ENCODE results near the gene TNIK.
A peak's percentile ranks its signal among the peaks of the same experiment; 100 is the strongest.

Gene TNIK

DNA sequence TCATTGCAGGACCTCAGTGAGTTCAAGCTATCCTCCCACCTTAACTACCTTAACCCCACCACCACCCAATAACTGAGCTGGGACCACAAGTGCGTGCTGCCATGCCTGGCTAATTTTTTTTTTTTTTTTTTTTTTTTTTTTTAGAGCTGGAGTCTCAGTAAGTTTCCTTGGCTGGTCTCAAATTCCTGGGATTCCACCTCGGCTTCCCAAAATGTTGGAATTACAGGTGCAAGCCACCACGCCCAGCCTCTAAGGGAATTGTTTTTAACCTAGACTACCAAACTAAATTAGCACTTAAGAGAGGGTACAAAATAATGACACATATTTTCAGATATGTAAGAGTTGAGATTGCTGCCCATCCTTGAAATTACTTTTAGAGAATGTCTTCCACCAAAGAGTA lies 4.3 kb upstream of the TNIK start:
- no peaks in the 10 kb centered on the region for H3K27me3 ChIP-seq (ENCODE audit: control insufficient read depth, insufficient read depth, low read length)
- H3K36me3 ChIP-seq (ENCODE audit: control insufficient read depth, insufficient read depth, low read length): no peaks in the 10 kb centered on the region
- H3K9me3 ChIP-seq (ENCODE audit: control insufficient read depth, low read length): no peaks in the 10 kb centered on the region
- H3K4me3 ChIP-seq (ENCODE audit: low read length): no peak overlapping the region
- no peaks in the 10 kb centered on the region for H3K4me1 ChIP-seq (ENCODE audit: control insufficient read depth, insufficient read depth, low read length)
- H3K9ac ChIP-seq (ENCODE audit: low read length): no peak overlapping the region

DNA sequence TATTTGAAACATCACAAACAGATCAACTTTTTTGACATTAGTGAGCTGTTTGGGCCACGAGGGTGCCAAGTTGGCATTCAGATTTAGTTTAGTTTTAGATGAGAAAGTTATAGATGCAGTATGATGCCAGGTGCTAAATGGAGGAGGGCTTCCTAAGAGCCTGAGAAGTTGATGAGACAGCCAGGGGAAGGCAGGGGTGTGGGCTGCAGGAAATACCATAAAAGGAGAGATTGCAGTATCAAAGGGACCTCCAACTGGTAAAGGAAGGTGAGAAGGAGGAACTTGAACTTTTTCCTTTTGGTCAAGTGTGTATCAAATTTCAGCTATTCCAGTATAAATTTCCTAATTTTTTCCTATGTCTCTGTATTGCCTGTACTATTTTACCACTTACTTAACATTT lies 2.0 kb upstream of the TNIK start:
- Histone ChIP-seq H3K9ac (ENCODE audit: low read length) (no peak overlapping the region), H3K36me3 (ENCODE audit: control insufficient read depth, insufficient read depth, low read length) (no peaks in the 10 kb centered on the region), H3K27me3 (ENCODE audit: control insufficient read depth, insufficient read depth, low read length) (no peaks in the 10 kb centered on the region), H3K4me1 (ENCODE audit: control insufficient read depth, insufficient read depth, low read length) (peaks cover 10% of the 10 kb centered on the region), H3K4me3 (ENCODE audit: low read length) (no peak overlapping the region), H3K9me3 (ENCODE audit: control insufficient read depth, low read length) (no peaks in the 10 kb centered on the region)

DNA sequence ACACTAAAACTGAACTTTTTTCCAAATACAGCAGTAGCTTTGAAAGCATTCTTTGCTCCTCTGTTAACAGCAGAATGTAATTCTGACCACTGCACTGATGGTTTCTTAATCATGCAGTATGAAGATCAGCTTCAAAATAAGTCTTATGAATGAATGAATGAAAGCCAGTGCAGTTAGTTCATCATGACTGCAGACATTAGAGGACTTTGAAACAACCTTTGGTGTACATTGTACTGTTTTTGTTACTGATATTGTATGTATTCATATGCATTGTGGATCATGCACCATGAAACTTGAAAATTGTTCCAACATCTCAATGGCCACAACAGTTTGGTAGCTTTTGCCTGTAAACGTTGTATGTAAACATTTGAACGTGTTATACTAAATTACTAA lies 1.3 kb upstream of the TNIK start:
- peak overlapping the region; percentile 88 for H3K4me3 ChIP-seq (ENCODE audit: low read length)
- H3K27me3 ChIP-seq (ENCODE audit: control insufficient read depth, insufficient read depth, low read length): no peaks in the 10 kb centered on the region
- no peaks in the 10 kb centered on the region for H3K36me3 ChIP-seq (ENCODE audit: control insufficient read depth, insufficient read depth, low read length)
- H3K9ac ChIP-seq (ENCODE audit: low read length): peak overlapping the region; percentile 73
- H3K9me3 ChIP-seq (ENCODE audit: control insufficient read depth, low read length): no peaks in the 10 kb centered on the region
- H3K4me1 ChIP-seq (ENCODE audit: control insufficient read depth, insufficient read depth, low read length): peaks cover 17% of the 10 kb centered on the region

DNA sequence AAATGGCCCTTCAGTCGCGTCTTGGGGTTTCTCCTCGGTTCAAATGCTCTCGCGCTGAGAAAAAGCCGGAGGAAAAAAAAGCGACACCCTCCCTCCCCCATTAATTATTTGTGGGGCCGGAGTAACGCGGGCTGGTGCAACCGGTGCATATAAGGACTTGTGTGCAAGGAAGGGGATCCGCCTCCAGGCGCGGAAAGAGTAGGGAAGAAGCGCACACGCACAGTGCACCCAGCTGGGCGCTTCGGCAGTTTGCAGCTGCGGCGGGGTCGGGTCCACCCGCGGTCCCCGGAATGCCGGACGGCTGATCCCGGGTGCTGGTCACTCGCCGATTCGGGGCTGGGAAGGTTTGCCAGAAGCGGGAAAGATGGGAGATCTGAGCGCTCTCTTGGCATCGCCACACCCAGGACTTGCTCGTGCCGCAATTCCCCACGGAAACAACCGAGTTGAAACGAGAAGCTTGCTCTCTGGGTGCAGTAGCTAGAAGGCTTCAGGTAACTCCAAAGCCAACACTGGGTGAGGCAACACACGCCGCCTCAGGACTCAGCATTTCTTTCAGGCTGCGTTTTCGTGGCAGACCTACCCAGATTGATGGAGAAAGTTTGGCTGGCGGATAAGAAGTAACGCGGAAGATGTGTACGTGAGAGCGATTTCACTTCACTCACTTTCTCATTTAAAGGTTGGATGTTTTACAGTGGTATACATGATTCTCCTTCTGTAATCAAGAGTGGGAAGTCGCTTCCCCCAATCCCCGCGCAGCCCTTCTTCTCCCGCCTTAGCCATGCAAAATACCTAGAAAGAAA lies 720 bp upstream of the TNIK start:
- no peaks in the 10 kb centered on the region for H3K27me3 ChIP-seq (ENCODE audit: control insufficient read depth, insufficient read depth, low read length)
- H3K9me3 ChIP-seq (ENCODE audit: control insufficient read depth, low read length): no peaks in the 10 kb centered on the region
- H3K4me1 ChIP-seq (ENCODE audit: control insufficient read depth, insufficient read depth, low read length): peaks cover 22% of the 10 kb centered on the region
- H3K36me3 ChIP-seq (ENCODE audit: control insufficient read depth, insufficient read depth, low read length): no peaks in the 10 kb centered on the region
- peak overlapping the region; percentile 88 for H3K4me3 ChIP-seq (ENCODE audit: low read length)
- H3K9ac ChIP-seq (ENCODE audit: low read length): peak overlapping the region; percentile 73

DNA sequence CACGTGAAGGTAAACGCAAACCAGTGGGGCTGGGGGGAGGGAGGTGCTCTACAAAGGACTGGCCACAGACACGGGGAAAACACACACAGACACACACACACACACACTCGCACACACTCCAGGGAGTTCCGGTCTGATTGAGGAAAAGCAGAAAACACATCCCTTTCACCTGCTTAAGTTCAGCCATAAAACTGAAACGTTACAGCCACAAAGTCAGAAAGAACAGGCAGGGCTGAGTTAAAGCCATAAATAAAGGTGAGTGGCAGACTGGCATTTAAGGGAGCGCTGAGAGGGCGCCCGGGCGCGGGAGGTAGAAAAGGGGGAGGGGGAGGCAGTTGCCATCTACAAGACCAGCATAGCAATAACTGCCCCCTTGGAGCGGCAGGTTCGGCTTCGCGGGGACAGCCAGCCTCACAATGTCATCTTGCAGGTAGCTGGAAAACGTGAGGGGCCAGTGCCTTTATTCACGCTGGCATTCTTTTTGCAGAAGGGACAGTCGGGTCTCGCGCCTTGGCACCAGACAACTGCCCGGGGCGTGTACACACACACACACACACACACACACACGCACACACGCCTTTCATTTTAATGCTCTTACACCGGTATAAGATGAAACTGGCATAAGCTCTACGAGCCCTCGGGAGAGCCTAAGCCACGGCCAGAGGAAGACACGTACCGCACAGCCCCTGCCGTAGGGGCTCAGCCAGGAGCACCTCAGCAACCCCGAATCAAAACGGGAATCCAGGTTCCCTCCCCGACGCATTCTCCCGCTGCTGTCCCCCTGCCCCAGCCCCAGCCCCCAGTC lies 866 bp downstream of the TNIK start:
- H3K27me3 ChIP-seq (ENCODE audit: control insufficient read depth, insufficient read depth, low read length): no peaks in the 10 kb centered on the region
- peak overlapping the region; percentile 73 for H3K9ac ChIP-seq (ENCODE audit: low read length)
- no peaks in the 10 kb centered on the region for H3K9me3 ChIP-seq (ENCODE audit: control insufficient read depth, low read length)
- peaks cover 34% of the 10 kb centered on the region for H3K4me1 ChIP-seq (ENCODE audit: control insufficient read depth, insufficient read depth, low read length)
- H3K4me3 ChIP-seq (ENCODE audit: low read length): peak overlapping the region; percentile 88
- no peaks in the 10 kb centered on the region for H3K36me3 ChIP-seq (ENCODE audit: control insufficient read depth, insufficient read depth, low read length)

DNA sequence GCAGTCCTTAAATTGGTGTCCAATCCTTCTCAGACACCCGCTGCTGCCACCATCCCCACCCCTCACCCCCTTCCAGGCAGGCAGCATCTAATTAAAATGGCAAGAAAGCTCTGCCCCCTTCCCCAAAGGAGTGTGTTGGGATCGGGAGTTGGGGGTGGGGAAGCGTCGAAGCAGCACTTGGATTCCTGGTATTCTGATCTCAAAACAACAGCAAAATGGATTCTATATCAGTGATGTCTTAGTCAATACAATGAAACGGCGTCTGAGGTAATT lies 1.4 kb downstream of the TNIK start:
- Histone ChIP-seq H3K36me3 (ENCODE audit: control insufficient read depth, insufficient read depth, low read length) (no peaks in the 10 kb centered on the region), H3K9me3 (ENCODE audit: control insufficient read depth, low read length) (no peaks in the 10 kb centered on the region), H3K4me1 (ENCODE audit: control insufficient read depth, insufficient read depth, low read length) (peaks cover 38% of the 10 kb centered on the region), H3K27me3 (ENCODE audit: control insufficient read depth, insufficient read depth, low read length) (no peaks in the 10 kb centered on the region), H3K9ac (ENCODE audit: low read length) (peak overlapping the region; percentile 73), H3K4me3 (ENCODE audit: low read length) (peak overlapping the region; percentile 88)

DNA sequence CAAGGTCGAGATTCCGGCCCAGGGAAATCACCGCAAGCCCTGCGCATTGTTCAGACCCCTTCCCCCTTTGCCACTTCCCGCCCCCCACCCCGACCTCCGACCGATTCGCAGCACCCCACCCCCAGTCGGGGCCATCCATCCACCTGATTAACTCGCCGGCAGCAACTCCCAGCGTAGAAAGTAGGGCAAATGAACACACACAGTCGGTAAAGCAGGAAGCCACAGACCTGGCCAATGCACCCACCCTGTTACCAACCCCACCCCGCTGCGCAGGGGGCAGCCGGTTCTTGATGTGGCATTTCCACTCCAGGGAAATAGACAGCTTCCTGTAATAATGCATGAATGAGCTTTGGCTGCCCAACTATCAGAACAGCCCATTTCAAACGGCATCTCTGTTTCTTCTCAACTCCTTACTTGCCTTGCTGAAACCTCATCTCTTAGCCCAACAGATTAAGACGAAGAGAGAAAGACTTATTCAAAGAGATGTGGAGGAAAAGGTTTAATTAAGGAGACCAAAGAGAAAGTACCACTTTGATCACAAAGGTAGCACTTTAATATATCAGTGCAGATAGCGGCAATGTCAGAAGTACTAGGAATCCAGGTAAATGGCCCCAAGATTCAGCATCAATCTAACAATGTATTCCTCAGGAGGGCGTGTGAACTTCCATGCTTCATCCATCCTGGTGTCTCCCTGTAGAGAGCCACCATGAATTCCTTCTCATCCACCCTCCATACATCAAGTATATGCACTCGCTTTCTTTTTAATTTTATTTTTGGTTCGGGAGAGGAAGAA lies 1.9 kb downstream of the TNIK start:
- peak overlapping the region; percentile 88 for H3K4me3 ChIP-seq (ENCODE audit: low read length)
- H3K9me3 ChIP-seq (ENCODE audit: control insufficient read depth, low read length): no peaks in the 10 kb centered on the region
- no peaks in the 10 kb centered on the region for H3K27me3 ChIP-seq (ENCODE audit: control insufficient read depth, insufficient read depth, low read length)
- H3K36me3 ChIP-seq (ENCODE audit: control insufficient read depth, insufficient read depth, low read length): no peaks in the 10 kb centered on the region
- peaks cover 43% of the 10 kb centered on the region for H3K4me1 ChIP-seq (ENCODE audit: control insufficient read depth, insufficient read depth, low read length)
- H3K9ac ChIP-seq (ENCODE audit: low read length): peak overlapping the region; percentile 73

DNA sequence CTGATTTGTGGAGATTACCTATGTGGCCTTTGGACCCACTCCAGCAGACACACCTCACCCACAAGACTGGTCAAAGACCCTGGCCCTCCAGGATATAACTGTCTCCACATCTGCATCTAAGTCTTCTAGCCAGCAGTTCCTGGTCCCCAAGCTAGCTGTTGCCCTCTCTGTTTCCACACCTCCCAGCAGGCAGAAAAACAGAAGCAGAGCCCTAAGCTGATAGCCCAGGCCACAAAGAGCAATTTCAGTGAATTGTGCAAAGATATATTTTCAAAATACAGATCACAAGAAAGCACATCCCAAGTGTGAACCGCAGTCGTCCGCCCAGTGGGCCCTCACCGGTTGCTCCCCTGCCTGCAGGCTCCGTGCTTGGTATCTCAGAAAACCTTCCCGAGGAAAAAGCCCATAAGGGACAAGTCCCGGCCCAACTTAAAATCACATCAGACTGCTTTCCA lies 2.6 kb downstream of the TNIK start:
- H3K27me3 ChIP-seq (ENCODE audit: control insufficient read depth, insufficient read depth, low read length): no peaks in the 10 kb centered on the region
- H3K4me1 ChIP-seq (ENCODE audit: control insufficient read depth, insufficient read depth, low read length): peaks cover 43% of the 10 kb centered on the region
- peak overlapping the region; percentile 88 for H3K4me3 ChIP-seq (ENCODE audit: low read length)
- no peaks in the 10 kb centered on the region for H3K9me3 ChIP-seq (ENCODE audit: control insufficient read depth, low read length)
- peak overlapping the region; percentile 73 for H3K9ac ChIP-seq (ENCODE audit: low read length)
- H3K36me3 ChIP-seq (ENCODE audit: control insufficient read depth, insufficient read depth, low read length): no peaks in the 10 kb centered on the region

DNA sequence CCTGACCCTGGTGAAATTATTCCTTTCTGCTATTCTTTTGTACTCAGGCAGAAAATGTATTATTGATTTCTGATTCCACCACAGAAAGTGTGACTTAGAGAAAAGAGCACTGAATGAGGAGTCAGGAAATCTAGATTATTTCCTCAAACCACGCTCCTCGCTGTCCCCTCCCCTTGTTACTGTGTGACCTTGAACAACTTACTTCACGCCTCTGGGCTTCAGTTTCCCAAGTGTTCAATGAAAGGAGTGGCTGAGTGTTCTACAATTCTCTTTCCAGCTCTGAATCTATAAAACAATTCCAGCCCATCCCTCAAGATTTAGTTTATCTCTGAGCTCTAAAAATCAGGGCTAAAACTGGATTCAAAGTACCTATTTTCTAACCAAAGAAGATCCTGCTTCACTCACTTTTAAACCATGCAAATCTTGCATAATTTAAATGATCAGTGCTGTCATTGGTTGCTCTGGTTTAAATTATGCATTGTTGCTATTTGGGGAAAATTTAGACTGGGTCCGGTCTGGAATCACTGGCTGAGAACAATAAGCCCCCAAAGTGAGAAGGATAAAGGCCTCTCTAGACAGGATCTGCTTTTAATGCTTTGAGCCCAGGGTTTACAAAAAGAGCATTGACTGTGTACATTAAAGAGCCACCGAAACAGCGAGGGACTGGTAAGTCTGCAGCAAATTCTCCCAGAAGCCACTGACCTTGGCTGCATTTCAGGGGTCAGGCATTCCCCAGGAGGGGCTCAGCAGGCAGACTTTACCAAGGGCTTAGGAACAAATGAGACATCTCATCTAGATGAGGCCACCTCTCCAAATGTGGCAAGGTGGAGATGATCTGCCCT lies 3.2 kb downstream of the TNIK start:
- Histone ChIP-seq H3K36me3 (ENCODE audit: control insufficient read depth, insufficient read depth, low read length) (no peaks in the 10 kb centered on the region), H3K9ac (ENCODE audit: low read length) (no peak overlapping the region), H3K9me3 (ENCODE audit: control insufficient read depth, low read length) (no peaks in the 10 kb centered on the region), H3K27me3 (ENCODE audit: control insufficient read depth, insufficient read depth, low read length) (no peaks in the 10 kb centered on the region), H3K4me1 (ENCODE audit: control insufficient read depth, insufficient read depth, low read length) (peaks cover 43% of the 10 kb centered on the region), H3K4me3 (ENCODE audit: low read length) (no peak overlapping the region)

DNA sequence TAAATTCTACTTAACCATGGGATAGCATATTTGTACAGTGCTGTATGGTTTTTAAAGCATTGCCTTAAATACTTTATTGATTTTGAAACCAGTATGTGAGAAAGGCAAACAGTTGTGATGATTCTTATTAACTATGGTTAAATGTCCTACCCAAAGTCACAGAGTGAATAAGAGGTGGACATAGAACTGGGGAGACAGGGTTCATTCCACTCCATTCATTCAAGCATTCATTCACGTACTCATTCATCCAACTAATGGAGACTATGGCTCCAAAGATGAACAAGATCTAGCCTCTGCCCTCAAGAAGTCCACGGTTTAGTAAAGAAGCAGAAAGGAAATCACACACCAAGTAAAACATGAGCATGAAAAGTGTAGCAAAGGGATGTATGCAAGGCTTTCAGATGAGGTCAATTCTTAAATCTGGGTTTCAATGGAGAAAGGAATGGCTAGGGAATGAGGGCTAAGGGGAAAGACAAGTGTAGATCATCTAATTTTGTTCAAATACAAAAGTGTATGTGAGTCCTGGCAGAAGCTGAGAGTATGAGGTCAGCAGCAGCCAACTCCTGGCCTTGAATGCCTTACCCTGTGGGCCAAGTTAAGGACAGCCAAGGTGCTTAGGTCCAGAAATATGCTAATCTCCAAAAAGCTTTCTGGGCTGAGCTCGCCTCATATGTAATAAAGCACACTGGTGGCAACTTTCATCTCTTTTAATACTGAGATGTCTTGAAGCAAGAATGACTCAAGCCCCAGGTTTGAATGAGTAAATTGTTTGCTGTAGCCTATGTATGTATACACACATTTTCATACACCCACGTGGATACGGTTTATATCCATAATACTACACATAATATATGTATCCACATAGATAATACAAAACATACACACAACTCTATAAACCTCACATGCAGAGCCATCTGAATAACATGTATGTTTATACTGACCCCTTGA lies 4.3 kb downstream of the TNIK start:
- H3K36me3 ChIP-seq (ENCODE audit: control insufficient read depth, insufficient read depth, low read length): no peaks in the 10 kb centered on the region
- H3K27me3 ChIP-seq (ENCODE audit: control insufficient read depth, insufficient read depth, low read length): no peaks in the 10 kb centered on the region
- H3K9ac ChIP-seq (ENCODE audit: low read length): no peak overlapping the region
- peaks cover 43% of the 10 kb centered on the region for H3K4me1 ChIP-seq (ENCODE audit: control insufficient read depth, insufficient read depth, low read length)
- H3K4me3 ChIP-seq (ENCODE audit: low read length): no peak overlapping the region
- H3K9me3 ChIP-seq (ENCODE audit: control insufficient read depth, low read length): no peaks in the 10 kb centered on the region

DNA sequence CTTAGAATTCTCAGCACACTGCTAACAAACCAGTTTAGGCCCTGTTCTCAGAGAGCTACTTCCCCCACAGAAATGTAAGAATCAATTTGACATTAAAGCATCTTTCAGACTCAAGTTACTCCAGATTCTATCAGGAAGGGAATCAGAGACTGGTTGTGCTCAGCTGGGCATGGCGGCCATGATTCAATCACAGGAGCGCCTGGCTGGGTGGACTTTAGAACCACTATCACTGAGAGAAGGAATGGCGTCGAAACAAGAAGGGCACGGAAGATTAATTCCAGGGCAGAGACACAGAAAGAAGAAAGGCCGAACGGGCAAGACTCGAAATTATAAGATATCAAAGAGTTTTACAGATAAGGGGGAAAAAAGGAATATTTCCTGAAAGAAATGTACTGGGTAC lies 6.2 kb downstream of the TNIK start:
- Histone ChIP-seq H3K9ac (ENCODE audit: low read length) (no peak overlapping the region), H3K4me3 (ENCODE audit: low read length) (no peak overlapping the region), H3K36me3 (ENCODE audit: control insufficient read depth, insufficient read depth, low read length) (no peaks in the 10 kb centered on the region), H3K4me1 (ENCODE audit: control insufficient read depth, insufficient read depth, low read length) (peaks cover 43% of the 10 kb centered on the region), H3K9me3 (ENCODE audit: control insufficient read depth, low read length) (no peaks in the 10 kb centered on the region), H3K27me3 (ENCODE audit: control insufficient read depth, insufficient read depth, low read length) (no peaks in the 10 kb centered on the region)

Measured in mucosa of stomach (tissue), 1 donor.